Activated T-cell treated with anti-CD3 and anti-CD28 coated beads for 48 hours (primary cell): ENCODE results near the gene COX20.
"Not testable (repeated sequence)": the region's sequence is repeated elsewhere in the genome, so short reads cannot be mapped to it uniquely, and the experiment has no call there.

Experiments used
- DNase-seq: peaks from one replicate; pipeline ENCODE4 v3.0.0-alpha.2; 2020; ENCODE audit warnings: low read depth

Gene COX20

GRCh38 chr1:244822878-244823277, 12.6 kb upstream of the COX20 start:
- DNase-seq = no peak

- no peak for DNase-seq
Observed at GRCh38 chr1:244826712-244827111, 8.7 kb upstream of the COX20 start.

GRCh38 chr1:244830639-244831038, 4.8 kb upstream of the COX20 start:
- DNase-seq = no peak

DNA sequence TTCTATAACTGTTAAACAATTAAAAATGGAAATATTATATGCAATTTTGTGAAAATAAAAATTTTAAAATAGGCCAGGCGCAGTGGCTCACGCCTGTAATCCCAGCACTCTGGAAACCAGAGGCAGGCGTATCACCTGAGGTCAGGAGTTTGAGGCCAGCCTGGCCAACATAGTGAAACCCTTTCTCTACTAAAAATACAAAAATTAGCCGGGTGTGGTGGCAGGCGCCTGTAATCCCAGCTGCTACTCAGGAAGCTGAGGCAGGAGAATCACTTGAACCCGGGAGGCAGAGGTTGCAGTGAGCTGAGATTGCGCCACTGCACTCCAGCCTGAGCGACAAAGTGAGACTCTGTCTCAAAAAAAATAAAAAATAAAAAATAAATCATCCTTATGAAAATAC, 2.2 kb upstream of the COX20 start:
- not testable (repeated sequence) for DNase-seq

DNA sequence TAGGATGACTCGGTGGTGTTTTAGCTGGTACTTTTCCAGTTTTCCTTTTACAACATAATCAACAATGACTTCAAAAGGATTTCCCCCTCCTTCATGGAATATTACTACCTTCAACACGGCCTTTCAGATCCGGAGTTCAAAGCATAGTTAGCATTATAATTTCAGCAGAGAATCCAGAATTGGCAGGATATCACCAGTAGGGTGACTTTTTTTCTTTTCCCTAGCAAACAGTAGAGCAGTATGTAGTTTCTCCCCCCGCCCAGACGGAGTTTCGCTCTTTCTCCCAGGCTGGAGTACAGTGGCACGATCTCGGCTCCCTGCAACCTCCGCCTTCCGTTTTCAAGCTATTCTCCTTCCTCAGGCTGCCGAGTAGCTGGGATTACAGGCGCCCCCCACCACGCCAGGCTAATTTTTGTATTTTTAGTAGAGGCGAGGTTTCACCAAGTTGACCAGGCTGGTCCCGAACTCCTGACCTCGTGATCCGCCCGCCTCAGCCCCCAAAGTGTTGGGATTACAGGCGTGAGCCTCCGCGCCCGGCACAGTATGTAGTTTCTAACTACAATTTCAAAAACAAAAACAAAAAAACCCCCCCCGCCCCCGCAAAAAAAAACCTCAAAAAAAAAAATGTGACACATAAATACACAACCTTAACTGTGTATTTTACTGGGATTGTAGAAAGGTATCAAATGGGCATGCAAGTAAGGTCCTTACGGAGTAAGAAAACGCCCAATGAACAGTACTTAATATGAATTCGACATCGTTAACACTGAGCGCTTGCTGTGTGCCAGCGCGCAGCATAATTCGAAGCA, 1.5 kb upstream of the COX20 start:
- DNase-seq = peak; percentile 20

- DNase-seq = peak; percentile 89
Observed at GRCh38 chr1:244834543-244835275, 749 bp upstream of the COX20 start.

DNA sequence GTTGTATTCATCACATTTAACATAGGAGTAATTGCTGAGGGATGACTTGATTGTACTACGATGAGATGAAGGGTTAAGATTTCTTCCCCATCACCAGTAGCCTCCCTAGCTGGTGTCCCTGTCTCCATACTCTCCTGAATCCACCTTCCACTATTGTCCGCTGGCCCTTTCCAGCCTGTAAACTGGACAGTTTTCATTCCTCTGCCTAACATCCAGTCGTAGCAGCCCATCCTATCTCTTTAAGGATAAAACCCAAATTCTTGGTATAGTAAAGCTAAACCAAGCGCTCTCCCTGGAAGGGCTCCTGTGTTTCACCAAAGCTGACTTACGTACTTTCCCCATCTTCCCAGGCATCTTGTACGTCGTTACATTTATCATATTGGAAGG, 670 bp downstream of the COX20 start:
- DNase-seq = no peak

DNA sequence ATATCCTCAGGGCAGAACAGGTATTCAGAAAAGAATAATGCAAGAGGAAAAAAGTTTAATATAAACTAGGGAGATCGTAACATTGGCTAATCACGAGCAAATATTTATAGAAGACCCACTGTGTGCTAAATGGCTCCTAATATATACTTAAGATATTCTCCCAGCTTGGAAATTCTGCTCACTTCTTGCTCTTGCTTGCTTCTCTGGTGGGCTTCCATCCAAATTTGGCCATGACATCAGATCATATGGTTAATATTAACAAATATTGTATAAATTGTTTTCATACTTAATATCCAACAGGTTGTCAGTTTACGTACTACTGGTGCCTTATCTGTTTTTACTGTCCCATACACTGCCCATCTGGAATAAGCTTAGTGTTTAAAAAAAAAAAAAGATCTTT, 1.1 kb downstream of the COX20 start:
- no peak for DNase-seq

DNA sequence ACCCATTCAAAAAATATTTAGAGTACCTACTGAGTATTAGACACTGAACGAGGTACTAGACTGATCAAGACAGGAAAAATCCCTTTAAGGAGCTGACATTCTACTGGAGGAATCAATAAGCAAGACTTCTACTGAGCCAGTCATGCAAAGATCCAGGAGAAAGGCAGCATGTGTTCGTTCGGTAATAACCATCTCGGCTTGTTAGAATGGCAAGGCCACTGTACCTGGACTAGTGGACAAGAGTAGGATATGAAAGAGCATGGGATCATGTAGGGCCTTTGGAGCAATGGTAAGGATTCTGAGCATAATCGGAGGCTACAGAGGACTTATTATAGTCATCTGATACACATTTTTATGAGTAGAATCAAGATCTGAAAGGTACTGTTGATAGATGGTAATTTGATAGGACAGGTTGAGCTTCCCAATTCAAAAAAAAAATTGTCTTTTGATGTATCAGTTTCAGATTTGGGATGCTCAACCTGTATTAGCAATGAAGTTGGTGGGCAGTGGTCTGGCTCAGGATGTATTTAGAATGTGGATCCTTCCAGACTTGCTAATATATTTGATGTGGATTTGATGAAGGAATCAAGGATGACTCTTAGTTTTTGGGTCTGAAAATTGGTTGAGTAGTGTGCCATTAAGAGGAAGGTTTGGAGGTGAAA, 2.3 kb downstream of the COX20 start:
- DNase-seq = no peak

DNA sequence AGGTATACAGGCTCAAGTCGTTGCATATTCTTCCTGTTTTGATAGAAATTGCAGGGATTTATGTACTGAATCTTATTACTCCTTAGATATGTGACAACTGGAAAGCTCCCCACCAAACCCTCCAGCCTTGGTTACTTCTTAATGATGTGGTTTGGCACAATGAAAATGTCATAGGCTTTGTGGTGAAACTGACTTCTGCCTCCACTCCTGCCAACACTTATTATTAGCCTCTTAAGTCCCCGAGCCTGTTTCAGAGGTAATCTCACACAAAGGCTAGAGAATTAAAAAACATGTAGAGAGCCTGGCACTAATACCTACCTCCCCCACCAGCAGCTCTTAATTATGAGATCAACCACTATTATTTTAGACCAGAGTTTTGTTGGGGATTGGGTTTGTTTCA, 4.2 kb downstream of the COX20 start:
- DNase-seq = no peak

DNA sequence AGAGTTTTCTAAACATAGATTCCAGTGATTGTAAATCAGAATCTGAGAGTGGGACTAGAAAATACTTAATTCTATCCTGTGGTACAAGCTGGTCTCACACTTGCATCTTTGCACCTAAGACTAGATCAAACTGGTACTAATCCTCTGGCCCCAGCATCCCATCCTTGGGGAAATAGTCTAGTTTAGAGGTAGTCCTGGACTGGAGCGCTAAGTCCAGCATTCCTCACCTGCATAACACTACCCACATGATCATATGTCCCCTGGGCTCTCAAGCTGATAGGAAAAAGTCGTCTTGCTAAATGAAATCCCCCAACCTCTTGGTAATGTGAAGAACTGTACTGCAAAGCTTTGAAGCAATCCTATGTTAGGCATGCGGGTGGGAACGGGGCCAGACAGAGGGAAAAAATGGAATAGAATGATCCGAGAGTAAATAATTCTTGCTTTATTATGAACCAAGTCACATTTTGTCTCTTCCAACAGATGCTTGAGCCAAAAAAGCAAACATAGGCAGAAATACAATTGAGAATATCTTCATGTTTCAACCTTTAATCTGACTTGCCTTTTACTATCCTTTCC, 4.8 kb downstream of the COX20 start:
- DNase-seq = no peak

- no peak for DNase-seq
Observed at GRCh38 chr1:244841273-244841927, 5.9 kb downstream of the COX20 start.

GRCh38 chr1:244843148-244843978, 7.9 kb downstream of the COX20 start:
- DNase-seq = no peak

DNA sequence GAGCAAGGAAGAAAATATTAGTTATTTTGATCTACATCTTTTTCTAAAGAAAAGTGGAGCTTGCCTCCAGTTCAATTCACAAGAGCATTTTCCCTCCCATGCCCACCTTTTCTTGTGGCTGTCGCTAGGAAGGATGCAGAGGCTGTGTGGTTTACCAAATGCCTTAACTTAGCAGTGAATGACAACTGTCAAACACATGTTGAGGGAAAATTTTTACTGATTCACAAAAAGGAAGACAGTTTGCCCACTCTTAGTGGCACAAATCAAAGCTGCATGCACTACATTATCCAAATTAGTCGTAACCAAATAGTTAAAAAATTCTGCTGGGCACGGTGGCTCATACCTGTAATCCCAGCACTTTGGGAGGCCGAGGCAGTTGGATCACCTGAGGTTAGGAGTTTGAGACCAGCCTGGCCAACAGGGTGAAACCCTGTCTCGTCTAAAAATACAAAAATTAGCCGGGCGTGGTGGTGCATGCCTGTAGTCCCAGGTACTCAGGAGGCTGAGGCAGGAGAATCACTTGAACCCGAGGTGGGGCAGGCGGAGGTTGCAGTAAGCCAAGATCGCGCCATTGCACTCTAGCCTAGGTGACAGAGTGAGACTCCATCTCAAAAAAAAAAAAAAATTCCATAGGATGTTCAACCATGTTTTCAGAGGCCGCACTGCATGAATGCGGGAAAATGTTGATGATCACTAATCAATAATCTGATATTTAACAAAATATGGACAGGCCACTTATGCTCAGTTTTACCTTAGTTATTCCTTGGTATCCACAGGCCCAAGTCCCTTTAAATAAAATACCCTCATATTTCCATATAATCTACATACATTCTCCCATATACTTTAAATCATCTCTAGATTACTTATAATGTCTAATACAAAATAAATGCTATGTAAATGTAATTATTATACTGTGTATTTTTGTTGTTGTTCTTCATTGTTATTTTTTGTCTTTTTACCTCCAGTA, 9.0 kb downstream of the COX20 start:
- no peak for DNase-seq

- DNase-seq = no peak
Observed at GRCh38 chr1:244846653-244847052, 11.2 kb downstream of the COX20 start.

GRCh38 chr1:244849189-244849866, 13.9 kb downstream of the COX20 start:
- no peak for DNase-seq

- no peak for DNase-seq
Observed at GRCh38 chr1:244850099-244850852, 14.8 kb downstream of the COX20 start.

DNA sequence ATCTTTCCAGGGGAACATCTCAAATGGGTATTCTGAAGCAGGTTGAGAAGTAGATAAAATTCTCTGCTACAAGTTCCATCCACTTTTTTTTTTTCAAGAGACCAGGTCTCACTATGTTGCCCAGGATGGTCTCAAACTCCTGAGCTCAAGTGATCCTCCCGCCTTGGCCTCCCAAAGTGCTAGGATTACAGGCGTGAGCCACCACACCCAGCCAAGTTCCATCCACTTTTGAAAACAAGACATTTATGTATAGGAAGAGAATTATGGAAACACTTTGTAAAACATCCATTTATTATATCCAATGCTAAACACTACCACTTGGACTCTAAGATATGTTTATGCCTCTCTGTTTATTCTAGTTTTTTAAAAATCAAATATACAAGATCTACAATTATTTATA, 15.4 kb downstream of the COX20 start:
- no peak for DNase-seq
